ENCODE measurements around the gene KLK3. TPM values are rescaled to one million over a fixed set of nuclear protein-coding genes. Genes with fewer than 3 reads are reported as not detected.
"Not testable (repeated sequence)": the region's sequence is repeated elsewhere in the genome, so short reads cannot be mapped to it uniquely, and the experiment has no call there.

KLK3 gene
- polyA plus RNA-seq, 2 of the 4 experiments (the other 2 are of a cell fraction), result not detected

DNA sequence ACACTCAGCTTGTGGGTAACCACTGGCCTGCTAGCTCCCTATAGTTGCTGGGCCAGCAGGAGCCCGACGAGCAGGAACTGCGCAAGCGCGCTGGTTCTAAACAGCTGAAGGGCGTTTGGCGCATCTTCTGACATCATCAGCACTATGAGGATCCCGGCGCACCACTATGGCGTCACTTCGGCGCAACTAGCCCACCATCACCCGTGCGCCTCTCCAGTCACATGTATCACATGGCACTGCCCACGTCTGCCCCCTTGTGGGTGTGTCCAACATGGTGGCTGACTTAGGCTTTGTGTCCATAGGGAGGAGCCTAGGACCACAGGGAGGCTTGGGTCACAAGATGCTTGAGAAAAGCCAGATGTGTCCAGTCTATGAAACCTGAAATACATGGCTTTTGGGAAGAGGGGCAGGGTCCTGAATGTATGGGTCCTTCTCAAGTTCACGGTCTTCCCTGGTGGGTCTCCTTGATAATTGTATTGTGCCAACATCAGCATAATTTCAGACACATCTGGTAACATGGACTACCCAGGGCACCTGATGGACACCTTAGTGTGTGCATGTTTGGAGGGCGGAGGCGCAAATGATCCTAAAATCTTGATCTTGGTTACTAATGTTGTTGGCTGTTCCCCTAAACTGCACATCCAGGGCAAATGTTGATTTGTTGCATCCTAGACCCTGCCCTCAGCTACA lies 38.5 kb downstream of the KLK3 start:
- FAIRE-seq (no peak), ATAC-seq (peak in 1 of 2 experiments; percentile 34; a peak in 2 of 6 replicates), DNase-seq (ENCODE audit: low read depth in 1 of 2, low spot score in 1 of 2) (peak in 1 of 2 experiments; percentile 62)
- Histone ChIP-seq H3K27ac (no peak overlapping the region), H3K4me2 (no peak overlapping the region), H3K9me3 (peaks cover 3% of the 10 kb centered on the region; the same call in 1 of the 3 replicates), H3K4me1 (peaks cover 16% of the 10 kb centered on the region; the same call in 2 of the 3 replicates), H3K4me3 (no peak overlapping the region)
- CTCF ChIA-PET, result interaction anchor here (0.6 to 3.5 kb wide), 9 partner anchors 11 to 483 kb away, joined by 3 to 17 read pairs (median 3); no protein-coding TSS in a partner anchor
- POLR2A ChIA-PET, result no interaction called here
- WGBS (ENCODE audit: missing lambda C conversion rate), result 89% methylated on average over 18 of the region's 18 CpGs
- peak; percentile 92 for TF ChIP-seq MAFK (IDR thresholded peaks at IDR 0.05; ENCODE audit: partially characterized antibody)
- TF ChIP-seq CEBPB (IDR thresholded peaks at IDR 0.05), result no peak
- no peak for TF ChIP-seq CBX8 (IDR thresholded peaks at IDR 0.05)

GRCh38 chr19:50894478-50895356 lies 40.0 kb downstream of the KLK3 start:
- Histone ChIP-seq H3K9me3 (peaks cover 3% of the 10 kb centered on the region; the same call in 1 of the 3 replicates), H3K4me3 (no peak overlapping the region), H3K4me2 (no peak overlapping the region), H3K4me1 (peaks cover 16% of the 10 kb centered on the region; the same call in 2 of the 3 replicates), H3K27ac (no peak overlapping the region)
- no peak for ATAC-seq
- TF ChIP-seq MAFK (IDR thresholded peaks at IDR 0.05; ENCODE audit: partially characterized antibody) (no peak), EP300 (IDR thresholded peaks at IDR 0.05) (no peak)
- TF ChIP-seq, protein P1, sequence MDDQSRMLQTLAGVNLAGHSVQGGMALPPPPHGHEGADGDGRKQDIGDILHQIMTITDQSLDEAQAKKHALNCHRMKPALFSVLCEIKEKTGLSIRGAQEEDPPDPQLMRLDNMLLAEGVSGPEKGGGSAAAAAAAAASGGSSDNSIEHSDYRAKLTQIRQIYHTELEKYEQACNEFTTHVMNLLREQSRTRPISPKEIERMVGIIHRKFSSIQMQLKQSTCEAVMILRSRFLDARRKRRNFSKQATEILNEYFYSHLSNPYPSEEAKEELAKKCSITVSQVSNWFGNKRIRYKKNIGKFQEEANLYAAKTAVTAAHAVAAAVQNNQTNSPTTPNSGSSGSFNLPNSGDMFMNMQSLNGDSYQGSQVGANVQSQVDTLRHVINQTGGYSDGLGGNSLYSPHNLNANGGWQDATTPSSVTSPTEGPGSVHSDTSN (IDR thresholded peaks at IDR 0.05), result no peak
- WGBS (ENCODE audit: missing lambda C conversion rate), result 29% methylated on average over 10 of the region's 10 CpGs
- POLR2A ChIA-PET, result no interaction called here
- CTCF ChIA-PET, result interaction anchor here (0.8 to 3.5 kb wide), 6 partner anchors 11 to 111 kb away, joined by 3 to 17 read pairs (median 6); no protein-coding TSS in a partner anchor
- FAIRE-seq, result no peak
- no peak for DNase-seq (ENCODE audit: low read depth in 1 of 2, low spot score in 1 of 2)

DNA sequence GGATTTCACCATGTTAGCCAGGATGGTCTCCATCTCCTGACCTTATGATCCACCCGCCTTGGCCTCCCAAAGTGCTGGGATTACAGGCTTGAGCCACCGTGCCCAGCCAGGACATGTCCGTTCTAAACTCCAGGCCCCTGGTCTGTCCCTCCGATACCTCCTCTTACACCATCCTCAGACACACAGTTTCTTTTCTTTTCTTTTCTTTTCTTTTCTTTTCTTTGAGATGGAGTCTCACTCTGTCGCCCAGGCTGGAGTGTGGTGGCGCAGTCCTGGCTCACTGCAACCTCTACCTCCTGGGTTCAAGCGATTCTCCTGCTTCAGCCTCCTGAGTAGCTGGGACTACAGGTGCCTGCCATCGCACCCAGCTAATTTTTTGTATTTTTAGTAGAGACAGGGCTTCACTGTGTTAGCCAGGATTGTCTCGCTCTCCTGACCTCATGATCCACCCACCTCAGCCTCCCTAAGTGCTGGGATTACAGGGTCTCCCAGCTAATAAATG lies 41.4 kb downstream of the KLK3 start:
- H3K27ac ChIP-seq; POLR2A ChIA-PET; FAIRE-seq; ATAC-seq; DNase-seq (ENCODE audit: low read depth in 1 of 2, low spot score in 1 of 2); H3K9me3 ChIP-seq; H3K4me2 ChIP-seq; H3K4me1 ChIP-seq; H3K4me3 ChIP-seq: not testable (repeated sequence)
- CTCF ChIA-PET, result interaction anchor here (0.7 to 1.9 kb wide), 4 partner anchors 9 to 47 kb away, joined by 3 to 8 read pairs (median 4); no protein-coding TSS in a partner anchor
- 68% methylated on average over 9 of the region's 9 CpGs for WGBS (ENCODE audit: missing lambda C conversion rate)

- DNase-seq (ENCODE audit: low read depth in 1 of 2, low spot score in 1 of 2) (peak in 1 of 2 experiments; percentile 67), ATAC-seq (peak; percentile 25 to 81; a peak in 5 of 6 replicates), FAIRE-seq (no peak)
- no peak overlapping the region; a peak in 1 of 6 replicates for H3K27ac ChIP-seq
- no peak overlapping the region for H3K4me2 ChIP-seq
- ChIA-PET POLR2A (no interaction called here), CTCF (interaction anchor here (0.7 to 1.9 kb wide), 5 partner anchors 9 to 118 kb away, joined by 3 to 8 read pairs (median 3); no protein-coding TSS in a partner anchor)
- H3K9me3 ChIP-seq, result peaks cover 3% of the 10 kb centered on the region; the same call in 1 of the 3 replicates
- peaks cover 6% of the 10 kb centered on the region; the same call in 1 of the 3 replicates for H3K4me1 ChIP-seq
- TF ChIP-seq FOSL2 (IDR thresholded peaks at IDR 0.05), result 0 out of 2 replicates have a peak, but pooled peaks have one; percentile 9
- TF ChIP-seq FOSL2 (CRISPR knock-in tag; IDR thresholded peaks at IDR 0.05), result peak; percentile 77
- TF ChIP-seq SREBF2 (IDR thresholded peaks at IDR 0.05), result no peak
- TF ChIP-seq USF2 (IDR thresholded peaks at IDR 0.05), result peak; percentile 85
- WGBS (ENCODE audit: missing lambda C conversion rate), result 31% methylated on average over 6 of the region's 6 CpGs
- no peak overlapping the region for H3K4me3 ChIP-seq
Measured at GRCh38 chr19:50896591-50897190, 42.0 kb downstream of the KLK3 start.

All from A549 (cell line).